Sciatic nerve (tissue), 2 donors: Measurements from ENCODE around the gene WDFY4. TPM values are rescaled to one million over a fixed set of nuclear protein-coding genes. Genes with fewer than 3 reads are reported as not detected.

Experiments
- ATAC-seq: fragments of 200-7000 bp; cut with Tn5 transposase; one replicate; pipeline ENCODE4 v1.9.1; 2020; ENCODE audit warnings: mild to moderate bottlenecking, moderate library complexity
- DNase-seq: peaks from one replicate; pipeline ENCODE4 v3.0.0-alpha.2; 2020; ENCODE audit warnings: low spot score
- intact Hi-C: fragments of 100-400 bp; cut with DNase I; formaldehyde crosslinking; loops from one replicate; pipeline ENCODE4 v1.14.2; 2022
- total RNA-seq: library from RNA; stranded (reverse); fragmentation: NEBNext Ultra II Directional; extraction: Animal tissue kit (Norgen Biotek cat#: 25700); gene quantifications from one replicate; pipeline ENCODE4 v1.2.1, GENCODE V29; 2021
- donor health status: DM: no; HTN: no; CAD: no.
- donor health status: DM: no; HTN: no; CAD: no.

The WDFY4 gene
- total RNA-seq, 1 donor from 2014 or later, result 8.6 TPM

GRCh38 chr10:48798481-48799254, 114.0 kb downstream of the WDFY4 start:
- ATAC-seq, result no peak
- no peak for DNase-seq
- intact Hi-C loops, result no loop called here

GRCh38 chr10:48799341-48800006, 114.8 kb downstream of the WDFY4 start:
- intact Hi-C loops, result no loop called here
- no peak for ATAC-seq
- no peak for DNase-seq

- ATAC-seq, result peak; percentile 47
- DNase-seq, result no peak
- intact Hi-C loops, result no loop called here
These were observed 115.5 kb downstream of the WDFY4 start for GRCh38 chr10:48800007-48800675.

GRCh38 chr10:48801001-48801421, 116.3 kb downstream of the WDFY4 start:
- ATAC-seq (no peak), DNase-seq (no peak)
- intact Hi-C loops, result no loop called here

- intact Hi-C loops, result no loop called here
- no peak for DNase-seq
- ATAC-seq, result no peak
These were observed 118.0 kb downstream of the WDFY4 start for GRCh38 chr10:48802611-48803071.

- ATAC-seq (no peak), DNase-seq (no peak)
These were observed 119.3 kb downstream of the WDFY4 start for GRCh38 chr10:48803801-48804584.

GRCh38 chr10:48804740-48805182, 120.1 kb downstream of the WDFY4 start:
- intact Hi-C loops, result no loop called here
- ATAC-seq, result peak; percentile 56
- no peak for DNase-seq

More at GRCh38 chr10:48803801-48804584, 119.3 kb downstream of the WDFY4 start:
- intact Hi-C loops, result no loop called here

GRCh38 chr10:48805411-48805810, 120.7 kb downstream of the WDFY4 start:
- DNase-seq (no peak), ATAC-seq (peak; percentile 7)
- intact Hi-C loops, result no loop called here

- DNase-seq, result no peak
- peak; percentile 91 for ATAC-seq
- intact Hi-C loops, result no loop called here
These were observed 121.2 kb downstream of the WDFY4 start for GRCh38 chr10:48805848-48806247.

GRCh38 chr10:48806342-48806741, 121.7 kb downstream of the WDFY4 start:
- DNase-seq (no peak), ATAC-seq (peak; percentile 15)
- intact Hi-C loops, result no loop called here

GRCh38 chr10:48807791-48808470, 123.3 kb downstream of the WDFY4 start:
- intact Hi-C loops, result no loop called here
- ATAC-seq, result no peak
- DNase-seq, result no peak

- intact Hi-C loops, result no loop called here
- ATAC-seq (no peak), DNase-seq (no peak)
These were observed 124.6 kb downstream of the WDFY4 start for GRCh38 chr10:48809261-48809660.

GRCh38 chr10:48811461-48811860, 126.8 kb downstream of the WDFY4 start:
- no peak for DNase-seq
- ATAC-seq, result no peak
- intact Hi-C loops, result no loop called here

- no peak for ATAC-seq
- DNase-seq, result no peak
- intact Hi-C loops, result no loop called here
These were observed 127.2 kb downstream of the WDFY4 start for GRCh38 chr10:48811917-48812316.

GRCh38 chr10:48813291-48813690, 128.6 kb downstream of the WDFY4 start:
- DNase-seq (no peak), ATAC-seq (no peak)
- intact Hi-C loops, result no loop called here

- no peak for DNase-seq
- ATAC-seq, result no peak
- intact Hi-C loops, result no loop called here
These were observed 129.2 kb downstream of the WDFY4 start for GRCh38 chr10:48813825-48814224.

- intact Hi-C loops, result no loop called here
- DNase-seq, result no peak
- no peak for ATAC-seq
These were observed 130.3 kb downstream of the WDFY4 start for GRCh38 chr10:48814933-48815332.

- intact Hi-C loops, result no loop called here
- ATAC-seq (no peak), DNase-seq (no peak)
These were observed 132.5 kb downstream of the WDFY4 start for GRCh38 chr10:48817141-48817540.

- no peak for DNase-seq
- no peak for ATAC-seq
- intact Hi-C loops, result no loop called here
These were observed 133.4 kb downstream of the WDFY4 start for GRCh38 chr10:48818081-48818480.
